Measurements from ENCODE around the gene PPM1D.

PPM1D gene

DNA sequence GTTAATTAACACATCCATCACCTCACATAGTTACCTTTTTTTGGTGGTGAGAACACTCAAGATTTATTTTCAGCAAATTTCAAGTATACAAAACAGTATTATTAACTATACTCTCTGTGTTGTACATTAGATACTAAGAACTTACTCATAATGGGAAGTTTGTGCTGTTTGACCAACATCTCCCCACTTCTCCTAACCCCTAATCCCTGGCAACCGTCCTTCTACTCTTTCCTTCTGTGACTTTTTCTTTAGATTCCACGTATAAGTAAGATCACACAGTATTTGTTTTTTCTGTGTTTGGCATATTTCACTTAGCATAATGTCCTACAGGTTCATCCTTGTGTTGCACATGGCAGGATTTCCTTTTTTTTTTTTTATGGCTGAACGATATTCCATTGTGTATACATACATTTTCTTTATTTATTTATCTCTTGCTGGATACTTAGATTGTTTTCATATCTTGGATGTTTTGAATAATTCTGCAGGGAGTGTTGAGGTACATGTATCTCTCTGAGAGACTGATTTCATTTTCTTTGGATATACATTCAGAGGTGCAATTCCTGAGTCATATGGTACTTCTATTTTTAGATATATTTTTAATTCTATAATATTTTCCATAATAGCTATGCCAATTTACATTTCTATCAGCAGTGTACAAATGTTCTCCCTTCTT lies 19.0 kb downstream of the PPM1D start:
- no peak overlapping the region for H3K4me3 ChIP-seq (ENCODE audit: low read depth, low read length)
- peaks cover 4% of the 10 kb centered on the region for H3K4me1 ChIP-seq (ENCODE audit: control insufficient read depth, insufficient read depth, low read length, unreplicated experiment)
- H3K36me3 ChIP-seq (ENCODE audit: insufficient read depth, low read length), result no peaks in the 10 kb centered on the region
- H2AFZ ChIP-seq (ENCODE audit: low read length, unreplicated experiment), result no peak overlapping the region
- H3K27me3 ChIP-seq (ENCODE audit: insufficient read depth, low read length), result no peaks in the 10 kb centered on the region
- no peak overlapping the region for H3K27ac ChIP-seq (ENCODE audit: low read depth, low read length)
- H3K79me2 ChIP-seq (ENCODE audit: control insufficient read depth, insufficient read depth, low read length, unreplicated experiment), result peaks cover 34% of the 10 kb centered on the region

DNA sequence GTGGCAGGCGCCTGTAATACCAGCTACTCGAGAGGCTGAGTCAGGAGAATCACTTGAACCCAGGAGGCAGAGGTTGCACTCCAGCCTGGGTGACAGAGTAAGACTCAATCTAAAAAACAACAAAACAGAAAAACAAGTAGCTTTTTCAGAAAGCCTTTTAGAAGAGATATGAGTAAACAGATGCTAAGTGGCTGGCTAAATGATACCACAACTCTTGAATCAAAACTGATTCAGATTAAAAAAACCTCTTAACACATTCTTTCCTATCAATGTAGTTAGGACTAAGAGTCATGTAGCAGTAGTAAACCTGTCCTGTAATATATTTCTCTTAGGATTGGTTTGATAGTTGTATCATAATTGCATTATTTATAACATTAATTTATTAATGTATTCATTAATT lies 23.0 kb downstream of the PPM1D start:
- Histone ChIP-seq H3K4me1 (ENCODE audit: control insufficient read depth, insufficient read depth, low read length, unreplicated experiment) (peaks cover 4% of the 10 kb centered on the region), H3K27me3 (ENCODE audit: insufficient read depth, low read length) (no peaks in the 10 kb centered on the region), H3K79me2 (ENCODE audit: control insufficient read depth, insufficient read depth, low read length, unreplicated experiment) (peaks cover 32% of the 10 kb centered on the region), H3K27ac (ENCODE audit: low read depth, low read length) (no peak overlapping the region), H2AFZ (ENCODE audit: low read length, unreplicated experiment) (no peak overlapping the region), H3K4me3 (ENCODE audit: low read depth, low read length) (no peak overlapping the region), H3K36me3 (ENCODE audit: insufficient read depth, low read length) (no peaks in the 10 kb centered on the region; the same call in 1 of the 2 replicates)

DNA sequence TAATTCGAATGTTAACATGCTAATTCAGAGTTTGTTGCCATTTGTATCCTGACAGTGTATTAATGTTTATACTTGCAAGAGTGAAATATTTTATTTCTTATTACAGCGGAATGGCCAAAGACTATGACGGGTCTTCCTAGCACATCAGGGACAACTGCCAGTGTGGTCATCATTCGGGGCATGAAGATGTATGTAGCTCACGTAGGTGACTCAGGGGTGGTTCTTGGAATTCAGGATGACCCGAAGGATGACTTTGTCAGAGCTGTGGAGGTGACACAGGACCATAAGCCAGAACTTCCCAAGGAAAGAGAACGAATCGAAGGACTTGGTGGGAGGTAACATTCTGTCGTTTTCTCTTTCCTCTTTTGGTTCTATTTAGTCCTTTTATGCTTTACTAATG lies 23.4 kb downstream of the PPM1D start:
- H3K4me1 ChIP-seq (ENCODE audit: control insufficient read depth, insufficient read depth, low read length, unreplicated experiment), result peaks cover 4% of the 10 kb centered on the region
- H3K79me2 ChIP-seq (ENCODE audit: control insufficient read depth, insufficient read depth, low read length, unreplicated experiment), result peaks cover 28% of the 10 kb centered on the region
- no peak overlapping the region for H3K27ac ChIP-seq (ENCODE audit: low read depth, low read length)
- no peak overlapping the region for H3K4me3 ChIP-seq (ENCODE audit: low read depth, low read length)
- no peaks in the 10 kb centered on the region for H3K27me3 ChIP-seq (ENCODE audit: insufficient read depth, low read length)
- no peaks in the 10 kb centered on the region; the same call in 1 of the 2 replicates for H3K36me3 ChIP-seq (ENCODE audit: insufficient read depth, low read length)
- H2AFZ ChIP-seq (ENCODE audit: low read length, unreplicated experiment), result no peak overlapping the region

DNA sequence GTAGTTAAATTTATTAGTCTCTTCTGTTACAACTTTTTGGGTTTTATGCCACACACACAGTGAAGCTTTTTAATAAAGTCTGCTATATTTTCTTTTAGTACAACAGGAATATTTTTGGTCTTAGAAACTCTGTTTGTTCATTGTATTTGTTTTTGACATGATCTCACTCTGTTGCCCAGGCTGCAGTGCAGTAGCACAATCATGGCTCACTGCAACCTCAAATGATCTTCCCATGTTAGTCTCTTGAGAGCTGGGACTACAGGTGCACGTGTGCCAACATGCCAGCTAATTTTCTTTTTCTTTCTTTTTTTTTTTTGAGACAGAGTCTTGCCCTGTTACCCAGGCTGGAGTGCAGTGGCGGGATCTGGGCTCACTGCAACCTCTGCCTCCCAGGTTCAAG lies 27.1 kb downstream of the PPM1D start:
- Histone ChIP-seq H3K27me3 (ENCODE audit: insufficient read depth, low read length) (no peaks in the 10 kb centered on the region), H3K4me1 (ENCODE audit: control insufficient read depth, insufficient read depth, low read length, unreplicated experiment) (no peaks in the 10 kb centered on the region), H2AFZ (ENCODE audit: low read length, unreplicated experiment) (no peak overlapping the region), H3K79me2 (ENCODE audit: control insufficient read depth, insufficient read depth, low read length, unreplicated experiment) (peaks cover 12% of the 10 kb centered on the region), H3K4me3 (ENCODE audit: low read depth, low read length) (no peak overlapping the region), H3K27ac (ENCODE audit: low read depth, low read length) (no peak overlapping the region), H3K36me3 (ENCODE audit: insufficient read depth, low read length) (peaks cover 3% of the 10 kb centered on the region; the same call in 1 of the 2 replicates)

DNA sequence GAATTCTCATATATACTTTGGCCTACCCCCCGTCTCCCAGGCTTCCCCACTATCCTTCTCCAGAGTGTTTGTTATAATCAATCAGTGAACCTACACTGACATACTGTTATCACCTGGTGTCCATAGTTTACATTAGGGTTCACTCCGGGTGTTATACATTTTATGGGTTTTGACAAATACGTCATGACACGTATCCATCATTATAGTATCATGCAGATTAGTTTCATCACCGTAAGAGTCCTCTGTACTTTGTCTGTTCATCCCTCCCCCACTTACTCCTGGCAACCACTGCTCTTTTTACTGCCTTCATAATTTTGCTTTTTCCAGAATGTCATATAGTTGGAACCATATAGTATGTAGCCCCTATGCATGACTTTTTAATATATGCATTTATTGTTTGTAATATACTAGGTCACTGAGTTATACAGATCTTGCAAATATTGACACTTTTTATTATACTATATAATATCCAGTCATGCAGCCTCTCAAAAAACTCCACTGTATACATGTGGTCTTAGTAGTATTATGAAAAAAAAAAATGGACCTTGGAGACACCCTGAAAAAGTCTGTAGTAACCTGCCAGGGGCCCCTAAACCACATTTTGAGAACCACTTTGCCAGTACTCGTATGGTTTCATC lies 28.4 kb downstream of the PPM1D start:
- Histone ChIP-seq H3K4me3 (ENCODE audit: low read depth, low read length) (no peak overlapping the region), H3K36me3 (ENCODE audit: insufficient read depth, low read length) (peaks cover 3% of the 10 kb centered on the region; the same call in 1 of the 2 replicates), H3K27ac (ENCODE audit: low read depth, low read length) (no peak overlapping the region), H3K4me1 (ENCODE audit: control insufficient read depth, insufficient read depth, low read length, unreplicated experiment) (no peaks in the 10 kb centered on the region), H3K27me3 (ENCODE audit: insufficient read depth, low read length) (no peaks in the 10 kb centered on the region), H2AFZ (ENCODE audit: low read length, unreplicated experiment) (no peak overlapping the region), H3K79me2 (ENCODE audit: control insufficient read depth, insufficient read depth, low read length, unreplicated experiment) (peaks cover 5% of the 10 kb centered on the region)

DNA sequence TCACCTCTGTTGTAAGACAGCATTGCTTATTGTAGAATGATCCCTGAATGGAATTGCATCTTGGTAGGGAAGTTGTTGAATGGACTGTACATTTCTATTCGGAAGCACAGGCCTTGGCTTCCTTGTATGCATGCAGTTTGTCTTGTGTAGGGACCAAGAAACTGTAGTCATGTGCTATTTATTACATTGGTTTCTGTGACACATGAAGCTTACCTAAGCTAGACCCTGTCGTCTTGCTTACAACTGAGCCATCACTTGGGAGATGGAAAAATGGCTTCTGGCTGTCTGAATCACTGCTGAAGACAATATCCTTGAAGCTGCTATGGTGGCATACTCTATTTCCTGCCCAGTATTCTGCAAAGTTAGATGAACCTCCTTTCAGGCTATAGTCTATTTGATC lies 29.1 kb downstream of the PPM1D start:
- Histone ChIP-seq H2AFZ (ENCODE audit: low read length, unreplicated experiment) (no peak overlapping the region), H3K4me3 (ENCODE audit: low read depth, low read length) (no peak overlapping the region), H3K4me1 (ENCODE audit: control insufficient read depth, insufficient read depth, low read length, unreplicated experiment) (no peaks in the 10 kb centered on the region), H3K27me3 (ENCODE audit: insufficient read depth, low read length) (no peaks in the 10 kb centered on the region), H3K27ac (ENCODE audit: low read depth, low read length) (no peak overlapping the region), H3K36me3 (ENCODE audit: insufficient read depth, low read length) (peaks cover 5% of the 10 kb centered on the region; the same call in 1 of the 2 replicates), H3K79me2 (ENCODE audit: control insufficient read depth, insufficient read depth, low read length, unreplicated experiment) (peaks cover 3% of the 10 kb centered on the region)

DNA sequence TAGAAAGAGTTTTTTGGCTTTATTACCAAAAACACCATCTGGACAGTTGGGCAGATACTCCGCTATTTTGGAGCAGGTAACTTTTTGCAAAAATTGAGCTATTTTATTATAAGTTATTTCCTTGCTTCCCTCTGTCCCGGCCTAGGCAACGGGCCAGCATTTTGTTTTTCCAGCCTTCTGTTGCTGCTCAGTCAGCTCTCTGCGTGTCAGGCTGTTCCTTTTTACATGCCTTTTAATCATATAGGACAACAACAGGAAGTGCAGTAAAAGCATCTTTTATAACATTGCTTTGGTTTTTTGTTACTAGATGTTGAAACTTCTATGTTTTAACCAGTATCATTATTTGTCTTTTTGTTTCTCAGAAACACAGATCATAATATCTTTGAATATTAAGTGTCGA lies 30.4 kb downstream of the PPM1D start:
- H3K27ac ChIP-seq (ENCODE audit: low read depth, low read length), result 0 out of 2 replicates have a peak overlapping the region, but pooled peaks have one; percentile 8
- no peaks in the 10 kb centered on the region for H3K4me1 ChIP-seq (ENCODE audit: control insufficient read depth, insufficient read depth, low read length, unreplicated experiment)
- peaks cover 3% of the 10 kb centered on the region for H3K79me2 ChIP-seq (ENCODE audit: control insufficient read depth, insufficient read depth, low read length, unreplicated experiment)
- H2AFZ ChIP-seq (ENCODE audit: low read length, unreplicated experiment), result no peak overlapping the region
- H3K27me3 ChIP-seq (ENCODE audit: insufficient read depth, low read length), result no peaks in the 10 kb centered on the region
- peaks cover 7% of the 10 kb centered on the region; the same call in 1 of the 2 replicates for H3K36me3 ChIP-seq (ENCODE audit: insufficient read depth, low read length)
- H3K4me3 ChIP-seq (ENCODE audit: low read depth, low read length), result no peak overlapping the region

DNA sequence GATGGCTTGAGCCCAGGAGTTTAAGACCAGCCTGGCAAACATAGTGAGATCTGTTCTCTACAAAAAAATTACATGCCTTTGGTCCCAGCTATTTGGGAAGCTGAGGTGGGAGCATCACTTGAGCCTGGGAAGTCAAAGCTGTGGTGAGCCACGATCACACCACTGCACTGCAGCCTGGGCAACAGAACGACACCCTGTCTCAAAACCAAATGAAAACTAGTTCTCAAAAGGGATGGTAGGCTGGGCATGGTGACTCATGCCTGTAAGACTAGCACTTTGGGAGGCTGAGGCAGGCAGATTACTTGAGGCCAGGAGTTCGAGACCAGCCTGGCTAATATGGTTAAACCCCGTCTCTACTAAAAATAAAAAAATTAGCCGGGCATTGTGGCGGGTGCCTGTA lies 31.1 kb downstream of the PPM1D start:
- Histone ChIP-seq H2AFZ (ENCODE audit: low read length, unreplicated experiment) (no peak overlapping the region), H3K27me3 (ENCODE audit: insufficient read depth, low read length) (no peaks in the 10 kb centered on the region), H3K36me3 (ENCODE audit: insufficient read depth, low read length) (0 out of 2 replicates have a peak, but pooled peaks cover 7% of the 10 kb centered on the region), H3K4me3 (ENCODE audit: low read depth, low read length) (no peak overlapping the region), H3K4me1 (ENCODE audit: control insufficient read depth, insufficient read depth, low read length, unreplicated experiment) (no peaks in the 10 kb centered on the region), H3K27ac (ENCODE audit: low read depth, low read length) (no peak overlapping the region), H3K79me2 (ENCODE audit: control insufficient read depth, insufficient read depth, low read length, unreplicated experiment) (peaks cover 3% of the 10 kb centered on the region)

DNA sequence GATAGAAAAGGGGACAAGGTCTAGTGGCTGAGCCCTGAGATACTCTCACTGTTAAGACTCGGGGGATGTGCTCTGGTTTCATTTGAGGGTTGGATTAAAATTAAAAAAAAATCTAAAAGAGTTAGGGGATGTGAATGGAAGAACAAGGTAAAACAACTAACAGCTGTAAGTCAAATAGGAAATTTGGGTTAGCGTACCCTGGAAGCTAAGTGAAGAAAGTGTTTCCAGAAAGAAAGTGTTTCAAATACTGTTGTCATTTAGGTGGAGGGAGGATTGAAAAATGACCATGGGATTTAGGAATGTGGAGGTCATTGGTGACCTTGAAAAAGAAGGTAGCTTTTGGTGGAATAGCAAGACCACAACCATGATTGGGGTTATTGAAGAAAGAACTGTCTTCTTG lies 37.7 kb downstream of the PPM1D start:
- Histone ChIP-seq H3K36me3 (ENCODE audit: insufficient read depth, low read length) (0 out of 2 replicates have a peak, but pooled peaks cover 4% of the 10 kb centered on the region), H3K27me3 (ENCODE audit: insufficient read depth, low read length) (no peaks in the 10 kb centered on the region), H3K4me3 (ENCODE audit: low read depth, low read length) (no peak overlapping the region), H3K79me2 (ENCODE audit: control insufficient read depth, insufficient read depth, low read length, unreplicated experiment) (no peaks in the 10 kb centered on the region), H3K27ac (ENCODE audit: low read depth, low read length) (no peak overlapping the region), H2AFZ (ENCODE audit: low read length, unreplicated experiment) (no peak overlapping the region), H3K4me1 (ENCODE audit: control insufficient read depth, insufficient read depth, low read length, unreplicated experiment) (no peaks in the 10 kb centered on the region)

DNA sequence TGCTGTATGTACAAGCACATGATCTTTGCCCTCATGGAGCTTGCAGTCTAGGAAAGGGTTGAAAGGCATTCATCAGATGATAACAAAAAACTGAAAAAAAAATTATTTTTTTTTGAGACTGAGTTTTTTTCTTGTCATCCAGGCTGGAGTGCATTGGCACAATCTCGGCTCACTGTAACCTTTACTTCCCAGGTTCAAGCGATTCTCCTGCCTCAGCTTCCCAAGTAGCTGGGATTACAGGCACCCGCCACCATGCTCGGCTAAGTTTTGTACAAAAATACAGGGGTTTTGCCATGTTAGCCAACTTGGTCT lies 39.0 kb downstream of the PPM1D start:
- no peak overlapping the region for H3K4me3 ChIP-seq (ENCODE audit: low read depth, low read length)
- no peaks in the 10 kb centered on the region for H3K79me2 ChIP-seq (ENCODE audit: control insufficient read depth, insufficient read depth, low read length, unreplicated experiment)
- H2AFZ ChIP-seq (ENCODE audit: low read length, unreplicated experiment), result no peak overlapping the region
- no peak overlapping the region for H3K27ac ChIP-seq (ENCODE audit: low read depth, low read length)
- H3K4me1 ChIP-seq (ENCODE audit: control insufficient read depth, insufficient read depth, low read length, unreplicated experiment), result no peaks in the 10 kb centered on the region
- H3K27me3 ChIP-seq (ENCODE audit: insufficient read depth, low read length), result no peaks in the 10 kb centered on the region
- H3K36me3 ChIP-seq (ENCODE audit: insufficient read depth, low read length), result 0 out of 2 replicates have a peak, but pooled peaks cover 3% of the 10 kb centered on the region

DNA sequence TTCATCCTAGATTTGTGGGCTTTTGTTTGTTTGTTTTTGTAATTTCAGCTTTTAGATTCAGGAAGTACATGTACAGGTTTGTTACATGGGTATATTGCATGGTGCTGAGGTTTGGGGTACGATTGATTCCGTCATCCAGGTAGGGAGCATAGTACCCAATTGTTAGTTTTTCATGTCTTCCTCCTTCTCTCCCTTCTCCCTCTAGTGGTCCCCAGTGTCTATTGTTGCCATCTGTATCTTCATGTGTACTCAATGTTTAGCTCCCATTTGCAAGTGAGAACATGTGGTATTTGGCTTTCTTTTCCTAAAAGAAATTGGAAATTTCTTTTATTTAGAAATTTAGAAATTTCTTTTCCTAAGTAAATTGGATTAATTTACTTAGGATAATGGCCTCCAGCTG lies 40.5 kb downstream of the PPM1D start:
- no peaks in the 10 kb centered on the region for H3K27me3 ChIP-seq (ENCODE audit: insufficient read depth, low read length)
- no peaks in the 10 kb centered on the region for H3K4me1 ChIP-seq (ENCODE audit: control insufficient read depth, insufficient read depth, low read length, unreplicated experiment)
- H3K36me3 ChIP-seq (ENCODE audit: insufficient read depth, low read length), result no peaks in the 10 kb centered on the region
- H3K27ac ChIP-seq (ENCODE audit: low read depth, low read length), result no peak overlapping the region
- no peak overlapping the region for H2AFZ ChIP-seq (ENCODE audit: low read length, unreplicated experiment)
- H3K79me2 ChIP-seq (ENCODE audit: control insufficient read depth, insufficient read depth, low read length, unreplicated experiment), result peaks cover 2% of the 10 kb centered on the region
- no peak overlapping the region for H3K4me3 ChIP-seq (ENCODE audit: low read depth, low read length)

All from ACC112 (cell line).